SK-N-SH (cell line): Measurements from ENCODE around the gene KCNJ10. TPM values are rescaled to one million over a fixed set of nuclear protein-coding genes. Genes with fewer than 3 reads are reported as not detected.

ENCODE experiments used
- CTCF ChIA-PET: fragments of 300-600, 350-600 bp; formaldehyde crosslinking; extraction: SDS; loops from one replicate; lab custom pipeline; 2021; lab: Yijun Ruan, JAX
- POLR2A ChIA-PET: fragments of 350-600 bp; sonication (Branson Sonifier 250); formaldehyde crosslinking; extraction: SDS; loops from one replicate; lab custom pipeline; 2020; ENCODE audit warnings: antibody characterized with exemption, inconsistent platforms; lab: Yijun Ruan, JAX
- DNase-seq: peaks from one replicate; pipeline ENCODE4 v3.0.0; 2012
- H2AFZ ChIP-seq: fragments of 200-600 bp; sonication (generic); 2 replicates; pipeline ENCODE4 v1.8.1; 2016; ENCODE audit warnings: antibody characterized with exemption, mild to moderate bottlenecking, low read depth
- H3F3A ChIP-seq: fragments of 200-600 bp; sonication (generic); replicated peaks from 2 replicates; pipeline ENCODE3; 2016; ENCODE audit warnings: antibody characterized with exemption, mild to moderate bottlenecking; ENCODE audit not compliant: insufficient read depth
- H3K27ac ChIP-seq, 2 experiments: fragments of 200-500 bp in 1 of 2; fragments of 200-600 bp in 1 of 2; sonication (Bioruptor generic) in 1 of 2; sonication (generic), shearing (Covaris generic) in 1 of 2; 2 replicates each; pipeline versions ENCODE4 v1.5.1 to v1.6.1; 2014 to 2016; ENCODE audit warnings: low read depth in 2 of 2, inconsistent platforms in 1 of 2, low read length in 1 of 2, mild to moderate bottlenecking in 1 of 2, mixed read lengths in 1 of 2
- H3K27me3 ChIP-seq: fragments of 200-600 bp; sonication (generic), shearing (Covaris generic); 2 replicates; pipeline ENCODE4 v1.6.1; 2016; ENCODE audit warnings: mixed run types; ENCODE audit not compliant: insufficient read depth
- H3K36me3 ChIP-seq, 2 experiments: fragments of 200-500 bp in 1 of 2; fragments of 200-600 bp in 1 of 2; sonication (Bioruptor generic) in 1 of 2; sonication (generic) in 1 of 2; replicated peaks in 1 of 2; 2 replicates each; pipeline versions ENCODE3 to v1.5.1; 2014 to 2016; ENCODE audit warnings: low read length in 1 of 2, mild to moderate bottlenecking in 1 of 2; ENCODE audit not compliant: insufficient read depth in 2 of 2, control insufficient read depth in 1 of 2
- H3K4me1 ChIP-seq, 2 experiments: fragments of 200-500 bp in 1 of 2; fragments of 200-600 bp in 1 of 2; sonication (Bioruptor generic) in 1 of 2; sonication (generic), shearing (Covaris generic) in 1 of 2; 2 replicates each; pipeline versions ENCODE4 v1.5.1 to v1.6.1; 2014 to 2016; ENCODE audit warnings: low read depth in 1 of 2, low read length in 1 of 2, mixed run types in 1 of 2; ENCODE audit not compliant: insufficient read depth in 2 of 2, control insufficient read depth in 1 of 2
- H3K4me2 ChIP-seq: fragments of 200-600 bp; sonication (generic), shearing (Covaris generic); 2 replicates; pipeline ENCODE4 v1.6.1; 2017; ENCODE audit warnings: mixed run types
- H3K4me3 ChIP-seq, 2 experiments: fragments of 200-500 bp in 1 of 2; fragments of 200-600 bp in 1 of 2; sonication (Bioruptor generic) in 1 of 2; sonication (generic), shearing (Covaris generic) in 1 of 2; 2 replicates each; pipeline versions ENCODE4 v1.5.1 to v1.8.1; 2014 to 2016; ENCODE audit warnings: low read depth in 2 of 2, inconsistent platforms in 1 of 2, low read length in 1 of 2, mild to moderate bottlenecking in 1 of 2, mixed read lengths in 1 of 2, moderate library complexity in 1 of 2
- H3K79me2 ChIP-seq: fragments of 200-600 bp; sonication (generic); 2 replicates; pipeline ENCODE4 v1.8.1; 2017; ENCODE audit warnings: mild to moderate bottlenecking; ENCODE audit not compliant: insufficient read depth
- H3K9ac ChIP-seq: fragments of 200-600 bp; sonication (generic); 2 replicates; pipeline ENCODE4 v1.6.1; 2017; ENCODE audit warnings: mixed run types
- H3K9me2 ChIP-seq: fragments of 200-600 bp; sonication (generic); 2 replicates; pipeline ENCODE4 v1.6.1; 2017; ENCODE audit warnings: mixed run types
- H3K9me3 ChIP-seq: fragments of 200-600 bp; sonication (generic); 2 replicates; pipeline ENCODE4 v1.6.1; 2017; ENCODE audit warnings: mixed run types, mild to moderate bottlenecking, moderate library complexity
- H4K20me1 ChIP-seq: fragments of 200-600 bp; sonication (generic); 2 replicates; pipeline ENCODE4 v1.6.1; 2017; ENCODE audit warnings: mild to moderate bottlenecking, mixed run types; ENCODE audit not compliant: insufficient read depth
- ELF1 ChIP-seq: IDR thresholded peaks from 2 replicates; pipeline ENCODE4 v1.4.0; 2012
- GATA2 ChIP-seq: sonication (generic); formaldehyde crosslinking; IDR thresholded peaks from 2 replicates; pipeline ENCODE4 v1.5.0; 2020; ENCODE audit warnings: mild to moderate bottlenecking, missing genetic modification reagents
- JUND ChIP-seq: IDR thresholded peaks from 2 replicates; pipeline ENCODE4 v1.4.0; 2012
- MEF2A ChIP-seq: IDR thresholded peaks from 2 replicates; pipeline ENCODE4 v1.4.0; 2012; ENCODE audit warnings: low read depth, borderline replicate concordance
- MXI1 ChIP-seq: IDR thresholded peaks from 2 replicates; pipeline ENCODE4 v1.6.1; 2012; ENCODE audit warnings: mild to moderate bottlenecking, low read depth, low read length, improper control_type of control experiment
- RAD21 ChIP-seq: IDR thresholded peaks from 2 replicates; pipeline ENCODE4 v1.6.1; 2012; ENCODE audit warnings: mild to moderate bottlenecking, low read length
- RFX5 ChIP-seq: IDR thresholded peaks from 2 replicates; pipeline ENCODE4 v1.6.1; 2012; ENCODE audit warnings: mild to moderate bottlenecking, improper control_type of control experiment, low read length
- RXRA ChIP-seq: IDR thresholded peaks from 2 replicates; pipeline ENCODE4 v1.4.0; 2012; ENCODE audit warnings: low read depth, mild to moderate bottlenecking, borderline replicate concordance
- SMC3 ChIP-seq: IDR thresholded peaks from 2 replicates; pipeline ENCODE4 v1.6.1; 2012; ENCODE audit warnings: low read depth, low read length, improper control_type of control experiment
- TEAD4 ChIP-seq: IDR thresholded peaks from 2 replicates; pipeline ENCODE4 v1.4.0; 2012; ENCODE audit warnings: mild to moderate bottlenecking, borderline replicate concordance; ENCODE audit not compliant: insufficient read depth
- WGBS: methylation state at CpG from one replicate; pipeline ENCODE4 v1.1.6; 2017; ENCODE audit warnings: low lambda C conversion rate; 5-methylcytosine and 5-hydroxymethylcytosine counted together
- polyA plus RNA-seq, 3 experiments: library from polyadenylated mRNA; depleted of rRNA; stranded (reverse); fragments of >200 nt; gene quantifications; 2 replicates each; pipeline ENCODE4 v1.2.3, GENCODE V29; 2012
- TF ChIP-seq, protein P1 (sequence below): IDR thresholded peaks from 2 replicates; pipeline ENCODE4 v1.4.0; 2012; ENCODE audit warnings: low read depth, borderline replicate concordance
- TF ChIP-seq, protein P2 (sequence below): fragments of 150-350 bp; IDR thresholded peaks from 2 replicates; pipeline ENCODE4 v1.6.1; 2016; ENCODE audit warnings: mild to moderate bottlenecking, low read depth, low read length
- TF ChIP-seq, protein P3 (sequence below): IDR thresholded peaks from 2 replicates; pipeline ENCODE4 v1.4.0; 2012; ENCODE audit warnings: low read depth, borderline replicate concordance
- TF ChIP-seq, protein P4 (sequence below): IDR thresholded peaks from 2 replicates; pipeline ENCODE4; 2012
- TF ChIP-seq, protein P5 (sequence below): IDR thresholded peaks from 2 replicates; pipeline ENCODE4 v1.6.1; 2012; ENCODE audit warnings: mild to moderate bottlenecking, low read depth, low read length, moderate library complexity

The KCNJ10 gene
- polyA plus RNA-seq, 1 of the 3 experiments (the other 2 are of a cell fraction): not detected

DNA sequence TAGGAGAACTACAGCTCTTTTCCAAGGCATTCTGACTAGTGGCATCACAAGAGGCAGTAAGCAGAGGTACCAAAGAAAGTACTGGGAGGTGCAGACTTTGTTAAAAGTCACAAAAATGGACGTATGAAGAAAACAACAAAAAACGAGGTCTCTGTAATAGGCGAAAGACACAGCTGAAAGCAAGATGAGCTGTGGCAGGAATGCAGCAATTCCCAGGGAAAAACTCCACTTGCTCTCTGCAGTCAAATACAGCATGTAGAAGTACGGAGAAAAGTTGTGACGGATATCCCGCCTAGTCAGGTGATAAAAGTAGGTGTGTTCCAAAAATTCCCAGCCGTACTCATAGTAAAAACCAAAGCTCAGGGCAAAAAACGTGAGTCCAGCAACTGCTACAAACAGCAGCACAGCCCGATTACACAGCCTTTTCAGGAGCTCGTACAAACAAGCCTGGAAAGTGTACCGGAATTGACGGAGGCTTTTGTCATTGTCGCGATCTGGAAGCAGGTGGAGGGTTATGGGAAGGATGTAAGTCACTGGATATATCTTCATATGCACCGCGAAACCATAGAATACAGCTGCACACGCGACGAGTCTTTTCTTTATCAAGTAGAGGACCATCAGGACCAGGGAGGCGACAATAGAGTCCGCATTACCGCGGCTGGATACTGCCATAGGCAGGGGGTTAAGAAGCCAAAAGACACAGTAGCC is 39.1 kb downstream of the KCNJ10 start:
- Histone ChIP-seq H3K9me3 (no peaks in the 10 kb centered on the region), H3F3A (no peaks in the 10 kb centered on the region), H3K4me2 (peak overlapping the region; percentile 85), H3K36me3 (peaks cover 4 to 12% of the 10 kb centered on the region in 2 experiments), H3K27ac (peak overlapping the region in 1 of 2 experiments; percentile 82; a peak in 1 of 4 replicates), H3K9ac (peak overlapping the region; percentile 68; the same call in 1 of the 2 replicates)
- POLR2A ChIA-PET: interaction anchor here (0.7 to 1.7 kb wide), 3 partner anchors 16 to 56 kb away, joined by 3 to 4 read pairs (median 3); no protein-coding TSS in a partner anchor
- TF ChIP-seq MXI1 (0 out of 2 replicates have a peak, but pooled peaks have one; percentile 44), GATA2 (CRISPR knock-in tag) (no peak)
- TF ChIP-seq, all 33 proteins: peak for 1
- CTCF ChIA-PET: interaction anchor here (0.6 to 5.8 kb wide), 10 partner anchors 16 to 250 kb away, joined by 3 to 47 read pairs (median 5); partner anchors contain the start of genes DUSP23 and KCNJ9
- DNase-seq: peak; percentile 37
- peaks cover 9% of the 10 kb centered on the region; the same call in 1 of the 2 replicates for H3K79me2 ChIP-seq
- H4K20me1 ChIP-seq: no peaks in the 10 kb centered on the region
- WGBS: 14% methylated on average over 23 of the region's 23 CpGs
- H3K9me2 ChIP-seq: no peaks in the 10 kb centered on the region
- H3K4me3 ChIP-seq: peak overlapping the region; percentile 84 to 93
- peak overlapping the region; percentile 99 for H2AFZ ChIP-seq
- peaks cover 0 to 15% of the 10 kb centered on the region in 2 experiments; a peak in 2 of 4 replicates for H3K4me1 ChIP-seq
- peaks cover under 1% of the 10 kb centered on the region; the same call in 1 of the 2 replicates for H3K27me3 ChIP-seq

DNA sequence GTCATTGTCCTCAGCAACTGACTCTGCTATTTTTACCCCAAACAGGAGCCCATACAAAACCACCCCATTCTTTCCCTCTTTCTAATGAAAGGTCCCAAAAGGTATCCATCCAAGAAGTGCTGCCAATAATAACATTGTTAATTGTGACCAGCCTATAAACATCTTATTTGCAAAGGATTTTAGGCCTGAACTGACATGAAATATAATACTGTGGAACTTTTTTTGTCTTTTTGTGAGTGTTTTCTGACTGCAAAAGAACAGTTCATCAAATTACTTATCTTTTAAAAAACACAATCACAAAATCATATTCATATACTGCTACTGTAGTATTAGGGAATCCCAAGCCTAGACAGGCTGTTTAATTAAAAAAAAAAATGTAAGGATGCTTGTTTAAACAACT is 41.5 kb downstream of the KCNJ10 start:
- no peaks in the 10 kb centered on the region for H3K9me3 ChIP-seq
- ChIA-PET POLR2A (no interaction called here), CTCF (interaction anchor here (2.3 to 5.8 kb wide), 3 partner anchors 18 to 53 kb away, joined by 15 to 44 read pairs (median 37); partner anchors contain the start of gene KCNJ9)
- TF ChIP-seq JUND: no peak
- TF ChIP-seq RXRA: no peak
- TF ChIP-seq, protein P1, sequence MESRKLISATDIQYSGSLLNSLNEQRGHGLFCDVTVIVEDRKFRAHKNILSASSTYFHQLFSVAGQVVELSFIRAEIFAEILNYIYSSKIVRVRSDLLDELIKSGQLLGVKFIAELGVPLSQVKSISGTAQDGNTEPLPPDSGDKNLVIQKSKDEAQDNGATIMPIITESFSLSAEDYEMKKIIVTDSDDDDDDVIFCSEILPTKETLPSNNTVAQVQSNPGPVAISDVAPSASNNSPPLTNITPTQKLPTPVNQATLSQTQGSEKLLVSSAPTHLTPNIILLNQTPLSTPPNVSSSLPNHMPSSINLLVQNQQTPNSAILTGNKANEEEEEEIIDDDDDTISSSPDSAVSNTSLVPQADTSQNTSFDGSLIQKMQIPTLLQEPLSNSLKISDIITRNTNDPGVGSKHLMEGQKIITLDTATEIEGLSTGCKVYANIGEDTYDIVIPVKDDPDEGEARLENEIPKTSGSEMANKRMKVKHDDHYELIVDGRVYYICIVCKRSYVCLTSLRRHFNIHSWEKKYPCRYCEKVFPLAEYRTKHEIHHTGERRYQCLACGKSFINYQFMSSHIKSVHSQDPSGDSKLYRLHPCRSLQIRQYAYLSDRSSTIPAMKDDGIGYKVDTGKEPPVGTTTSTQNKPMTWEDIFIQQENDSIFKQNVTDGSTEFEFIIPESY: no peak
- TF ChIP-seq MEF2A: no peak
- no peak for TF ChIP-seq SMC3
- TF ChIP-seq, protein P2, sequence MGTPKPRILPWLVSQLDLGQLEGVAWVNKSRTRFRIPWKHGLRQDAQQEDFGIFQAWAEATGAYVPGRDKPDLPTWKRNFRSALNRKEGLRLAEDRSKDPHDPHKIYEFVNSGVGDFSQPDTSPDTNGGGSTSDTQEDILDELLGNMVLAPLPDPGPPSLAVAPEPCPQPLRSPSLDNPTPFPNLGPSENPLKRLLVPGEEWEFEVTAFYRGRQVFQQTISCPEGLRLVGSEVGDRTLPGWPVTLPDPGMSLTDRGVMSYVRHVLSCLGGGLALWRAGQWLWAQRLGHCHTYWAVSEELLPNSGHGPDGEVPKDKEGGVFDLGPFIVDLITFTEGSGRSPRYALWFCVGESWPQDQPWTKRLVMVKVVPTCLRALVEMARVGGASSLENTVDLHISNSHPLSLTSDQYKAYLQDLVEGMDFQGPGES: no peak
- TF ChIP-seq, protein P3, sequence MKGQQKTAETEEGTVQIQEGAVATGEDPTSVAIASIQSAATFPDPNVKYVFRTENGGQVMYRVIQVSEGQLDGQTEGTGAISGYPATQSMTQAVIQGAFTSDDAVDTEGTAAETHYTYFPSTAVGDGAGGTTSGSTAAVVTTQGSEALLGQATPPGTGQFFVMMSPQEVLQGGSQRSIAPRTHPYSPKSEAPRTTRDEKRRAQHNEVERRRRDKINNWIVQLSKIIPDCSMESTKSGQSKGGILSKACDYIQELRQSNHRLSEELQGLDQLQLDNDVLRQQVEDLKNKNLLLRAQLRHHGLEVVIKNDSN: no peak
- TF ChIP-seq, protein P4, sequence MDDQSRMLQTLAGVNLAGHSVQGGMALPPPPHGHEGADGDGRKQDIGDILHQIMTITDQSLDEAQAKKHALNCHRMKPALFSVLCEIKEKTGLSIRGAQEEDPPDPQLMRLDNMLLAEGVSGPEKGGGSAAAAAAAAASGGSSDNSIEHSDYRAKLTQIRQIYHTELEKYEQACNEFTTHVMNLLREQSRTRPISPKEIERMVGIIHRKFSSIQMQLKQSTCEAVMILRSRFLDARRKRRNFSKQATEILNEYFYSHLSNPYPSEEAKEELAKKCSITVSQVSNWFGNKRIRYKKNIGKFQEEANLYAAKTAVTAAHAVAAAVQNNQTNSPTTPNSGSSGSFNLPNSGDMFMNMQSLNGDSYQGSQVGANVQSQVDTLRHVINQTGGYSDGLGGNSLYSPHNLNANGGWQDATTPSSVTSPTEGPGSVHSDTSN: no peak
- no peak for TF ChIP-seq ELF1
- TF ChIP-seq, protein P5, sequence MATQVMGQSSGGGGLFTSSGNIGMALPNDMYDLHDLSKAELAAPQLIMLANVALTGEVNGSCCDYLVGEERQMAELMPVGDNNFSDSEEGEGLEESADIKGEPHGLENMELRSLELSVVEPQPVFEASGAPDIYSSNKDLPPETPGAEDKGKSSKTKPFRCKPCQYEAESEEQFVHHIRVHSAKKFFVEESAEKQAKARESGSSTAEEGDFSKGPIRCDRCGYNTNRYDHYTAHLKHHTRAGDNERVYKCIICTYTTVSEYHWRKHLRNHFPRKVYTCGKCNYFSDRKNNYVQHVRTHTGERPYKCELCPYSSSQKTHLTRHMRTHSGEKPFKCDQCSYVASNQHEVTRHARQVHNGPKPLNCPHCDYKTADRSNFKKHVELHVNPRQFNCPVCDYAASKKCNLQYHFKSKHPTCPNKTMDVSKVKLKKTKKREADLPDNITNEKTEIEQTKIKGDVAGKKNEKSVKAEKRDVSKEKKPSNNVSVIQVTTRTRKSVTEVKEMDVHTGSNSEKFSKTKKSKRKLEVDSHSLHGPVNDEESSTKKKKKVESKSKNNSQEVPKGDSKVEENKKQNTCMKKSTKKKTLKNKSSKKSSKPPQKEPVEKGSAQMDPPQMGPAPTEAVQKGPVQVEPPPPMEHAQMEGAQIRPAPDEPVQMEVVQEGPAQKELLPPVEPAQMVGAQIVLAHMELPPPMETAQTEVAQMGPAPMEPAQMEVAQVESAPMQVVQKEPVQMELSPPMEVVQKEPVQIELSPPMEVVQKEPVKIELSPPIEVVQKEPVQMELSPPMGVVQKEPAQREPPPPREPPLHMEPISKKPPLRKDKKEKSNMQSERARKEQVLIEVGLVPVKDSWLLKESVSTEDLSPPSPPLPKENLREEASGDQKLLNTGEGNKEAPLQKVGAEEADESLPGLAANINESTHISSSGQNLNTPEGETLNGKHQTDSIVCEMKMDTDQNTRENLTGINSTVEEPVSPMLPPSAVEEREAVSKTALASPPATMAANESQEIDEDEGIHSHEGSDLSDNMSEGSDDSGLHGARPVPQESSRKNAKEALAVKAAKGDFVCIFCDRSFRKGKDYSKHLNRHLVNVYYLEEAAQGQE: no peak
- no peak for TF ChIP-seq TEAD4
- TF ChIP-seq RAD21: no peak
- no peak for TF ChIP-seq RFX5
- no peaks in the 10 kb centered on the region for H3F3A ChIP-seq
- peaks cover 9% of the 10 kb centered on the region; the same call in 1 of the 2 replicates for H3K79me2 ChIP-seq
- H3K36me3 ChIP-seq: peaks cover 7 to 12% of the 10 kb centered on the region in 2 experiments
- H3K4me1 ChIP-seq: peaks cover 0 to 15% of the 10 kb centered on the region in 2 experiments; a peak in 2 of 4 replicates
- H3K9me2 ChIP-seq: no peaks in the 10 kb centered on the region
- H4K20me1 ChIP-seq: no peaks in the 10 kb centered on the region
- no peaks in the 10 kb centered on the region for H3K27me3 ChIP-seq
- no peak overlapping the region for H3K4me2 ChIP-seq
- H3K4me3 ChIP-seq: no peak overlapping the region
- DNase-seq: no peak
- no peak overlapping the region for H3K9ac ChIP-seq
- no peak overlapping the region for H3K27ac ChIP-seq
- H2AFZ ChIP-seq: no peak overlapping the region
